HG03558 (cell line): Measurements from ENCODE around the gene INSYN1.
"Not testable (repeated sequence)": the region's sequence is repeated elsewhere in the genome, so short reads cannot be mapped to it uniquely, and the experiment has no call there.

ENCODE experiments used
- ATAC-seq: cut with Tn5 transposase; IDR thresholded peaks from one replicate; pipeline ENCODE4 v1.9.1; 2021; ENCODE audit warnings: moderate number of reproducible peaks; ENCODE audit not compliant: unreplicated experiment; ENCODE audit errors: extremely low read depth

Gene INSYN1

DNA sequence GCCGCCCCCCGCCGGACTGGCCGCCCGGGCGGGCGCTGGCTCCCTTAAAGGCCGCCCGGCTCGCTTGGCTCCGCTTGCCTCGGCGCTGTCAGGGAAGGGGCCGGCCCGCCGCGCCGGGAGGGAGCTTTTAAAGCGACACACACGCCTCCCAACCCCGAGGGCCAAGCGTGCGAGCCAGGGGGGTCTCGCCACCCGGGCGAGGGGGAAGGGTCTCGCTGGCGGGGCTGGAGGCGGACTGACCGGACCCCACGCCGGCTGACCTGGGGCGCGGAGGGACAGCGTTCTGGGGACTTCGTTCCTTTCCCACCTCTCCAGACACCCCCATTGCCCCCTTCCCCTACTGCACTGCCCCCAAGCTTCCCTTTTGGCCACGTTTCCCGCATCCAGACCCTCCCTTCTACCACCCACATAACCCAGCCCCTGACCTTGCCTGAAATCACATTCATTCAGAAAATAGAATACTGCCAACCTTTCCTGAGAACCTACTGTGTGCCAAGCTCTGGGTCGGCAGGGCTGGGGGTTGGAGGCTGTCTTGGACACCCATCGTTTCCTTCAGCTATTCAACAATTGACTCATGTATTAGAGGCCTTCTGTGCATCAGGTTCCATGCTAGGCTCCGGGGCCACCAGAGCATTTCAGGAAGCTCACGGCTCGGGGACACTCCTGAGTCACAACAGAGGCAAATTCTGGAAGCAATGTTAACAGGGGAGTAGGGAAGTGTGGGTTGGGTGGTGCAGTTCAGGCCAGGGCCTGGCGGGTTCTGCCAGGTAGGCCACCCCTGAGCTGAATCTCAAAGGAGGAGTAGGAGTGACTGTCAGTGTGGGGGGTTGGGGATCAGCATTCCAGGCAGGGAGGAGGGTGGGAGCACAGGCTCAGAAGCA lies at the start of gene INSYN1:
INSYN1 (minus strand) TSS at position 102 of the 881 bp plus-strand sequence. CDS start 2,221 bp downstream, outside the sequence.
- no peak for ATAC-seq

- ATAC-seq: no peak
These were observed 49.4 kb upstream of the INSYN1 start for GRCh38 chr15:73802431-73803041.

DNA sequence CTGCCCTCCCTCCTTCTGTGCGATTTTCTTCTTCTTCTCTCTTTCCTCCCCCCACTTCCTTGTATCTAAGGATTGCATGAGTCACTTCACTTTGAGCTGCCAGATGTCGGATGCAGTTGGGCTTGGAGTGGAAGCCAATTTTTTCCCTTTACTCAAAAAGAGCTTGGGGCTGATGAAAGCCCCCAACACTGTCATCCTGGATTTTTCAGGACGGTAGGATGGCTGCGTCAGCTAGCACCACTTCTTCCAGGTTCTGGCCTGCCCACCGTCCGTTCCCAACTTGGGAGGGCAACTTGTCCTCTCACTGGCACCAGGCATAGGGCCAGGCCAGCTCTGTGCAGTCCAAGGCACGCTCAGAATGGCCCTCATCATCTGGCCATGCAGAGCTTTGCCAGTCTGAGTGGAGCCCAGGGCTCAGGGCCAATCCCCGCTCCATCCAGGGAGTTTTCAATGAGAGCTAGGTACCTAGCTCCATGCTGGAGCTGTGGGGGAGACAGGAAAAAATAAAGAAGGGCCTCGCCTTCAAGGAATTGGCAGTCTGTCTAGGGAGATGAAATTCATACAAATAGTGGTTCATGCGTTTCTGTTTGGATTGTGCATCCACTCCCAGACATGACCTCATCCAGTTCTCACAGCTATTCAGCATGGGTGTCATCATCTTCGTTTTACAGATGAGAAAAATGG lies 47.7 kb upstream of the INSYN1 start:
- ATAC-seq: no peak

GRCh38 chr15:73799466-73799865 lies 46.3 kb upstream of the INSYN1 start:
- no peak for ATAC-seq

DNA sequence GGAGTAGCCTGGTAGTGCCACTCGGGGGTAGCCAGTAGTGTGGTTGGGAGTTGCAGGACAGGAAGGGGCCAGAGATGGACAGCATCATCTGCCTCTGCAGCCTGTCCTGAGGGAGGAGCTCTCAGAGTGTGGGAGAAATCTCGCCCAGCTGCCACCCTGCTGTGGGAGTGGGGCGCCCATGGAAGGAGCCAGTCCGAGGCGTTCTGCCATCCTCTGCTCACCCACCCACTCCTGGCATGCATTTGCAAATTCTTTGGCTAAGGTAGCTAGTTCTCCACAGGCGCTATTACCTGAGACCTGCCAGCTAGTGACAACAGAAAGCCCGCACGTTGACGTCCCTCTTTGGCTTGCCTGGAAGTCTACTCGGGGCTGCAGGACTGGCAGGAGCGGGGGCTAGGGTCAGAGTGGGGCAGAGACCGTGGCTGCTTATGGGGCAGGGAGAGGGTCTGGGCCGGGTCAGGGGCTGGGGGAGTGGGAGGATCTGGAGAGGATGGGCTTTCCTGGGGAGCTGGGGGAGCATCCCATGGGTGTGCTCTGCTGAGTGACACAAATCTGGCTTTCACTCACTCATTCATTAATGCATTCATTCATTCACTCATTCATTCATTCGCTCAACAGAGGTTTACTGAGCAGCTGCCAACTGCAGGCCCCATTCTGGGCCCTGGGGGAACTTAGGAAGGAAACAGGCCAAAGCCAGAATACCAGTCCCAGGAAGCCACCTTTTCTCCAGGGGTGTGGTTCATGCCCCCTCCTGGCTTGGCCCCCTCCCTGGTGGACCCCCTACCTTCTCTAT lies 44.4 kb upstream of the INSYN1 start:
- no peak for ATAC-seq

DNA sequence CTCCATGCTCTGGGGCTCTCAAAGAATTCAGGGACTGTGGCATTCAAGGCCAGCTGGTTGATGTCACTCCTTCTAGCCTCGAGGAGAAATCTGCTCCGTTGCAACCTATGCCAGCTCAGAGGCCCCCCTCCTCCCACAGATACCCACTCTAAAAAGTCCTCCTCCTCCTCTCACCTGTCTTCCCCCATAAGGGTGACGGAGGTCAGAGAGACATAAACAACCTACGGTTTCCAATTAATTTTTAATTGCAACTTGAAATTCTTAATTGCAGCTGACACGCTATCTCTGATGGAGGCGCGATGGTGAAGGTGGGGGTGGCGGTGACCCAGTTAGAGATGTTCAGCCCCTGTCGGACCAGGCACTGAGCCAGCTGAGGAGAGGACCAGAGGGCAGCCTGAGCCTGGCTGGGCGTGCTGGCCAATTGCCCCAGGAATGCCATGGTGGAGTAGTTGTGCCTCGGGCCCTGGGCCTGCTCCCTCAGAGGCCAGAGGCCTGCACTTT lies 43.2 kb upstream of the INSYN1 start:
- no peak for ATAC-seq

- ATAC-seq: no peak
These were observed 41.4 kb upstream of the INSYN1 start for GRCh38 chr15:73794443-73795133.

- not testable (repeated sequence) for ATAC-seq
These were observed 39.9 kb upstream of the INSYN1 start for GRCh38 chr15:73792899-73793541.

- no peak for ATAC-seq
These were observed 39.3 kb upstream of the INSYN1 start for GRCh38 chr15:73792415-73792814.

DNA sequence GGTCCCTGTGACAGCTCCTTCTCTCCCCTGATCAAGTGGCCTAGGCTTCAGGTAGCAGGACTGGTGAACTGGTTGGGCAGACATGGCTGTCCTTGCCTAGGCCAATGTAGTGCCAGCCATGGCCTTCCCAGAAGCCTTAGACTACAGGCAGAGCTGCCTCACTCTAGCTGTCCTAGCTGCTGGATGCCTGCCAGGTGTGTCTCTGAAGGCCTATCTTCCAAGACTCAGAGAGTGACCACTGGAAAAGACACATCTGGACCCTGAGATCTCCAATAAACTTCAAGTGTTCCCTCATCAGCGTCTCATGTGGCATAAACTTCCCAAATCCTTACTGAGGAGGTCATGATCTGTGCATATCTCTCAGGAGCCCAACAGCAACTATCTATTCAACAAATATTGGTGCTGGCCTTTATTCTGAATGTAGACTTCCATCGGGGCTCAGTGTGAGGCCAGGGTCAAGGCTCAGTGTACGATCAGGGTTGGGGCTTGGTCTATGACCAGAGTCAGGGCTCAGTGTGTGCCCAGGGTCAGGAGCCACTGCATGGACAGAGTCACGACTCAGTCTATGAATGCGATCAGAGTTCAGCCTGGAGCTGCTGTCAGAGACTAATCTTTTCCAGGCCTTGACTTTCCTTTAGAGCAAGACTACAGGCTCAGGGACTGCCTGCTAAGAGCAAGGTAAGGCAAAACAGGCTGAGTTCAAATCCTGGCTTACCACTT lies 36.5 kb upstream of the INSYN1 start:
- no peak for ATAC-seq

- ATAC-seq: no peak
These were observed 34.5 kb upstream of the INSYN1 start for GRCh38 chr15:73787621-73788020.

GRCh38 chr15:73786538-73786937 lies 33.4 kb upstream of the INSYN1 start:
- no peak for ATAC-seq

DNA sequence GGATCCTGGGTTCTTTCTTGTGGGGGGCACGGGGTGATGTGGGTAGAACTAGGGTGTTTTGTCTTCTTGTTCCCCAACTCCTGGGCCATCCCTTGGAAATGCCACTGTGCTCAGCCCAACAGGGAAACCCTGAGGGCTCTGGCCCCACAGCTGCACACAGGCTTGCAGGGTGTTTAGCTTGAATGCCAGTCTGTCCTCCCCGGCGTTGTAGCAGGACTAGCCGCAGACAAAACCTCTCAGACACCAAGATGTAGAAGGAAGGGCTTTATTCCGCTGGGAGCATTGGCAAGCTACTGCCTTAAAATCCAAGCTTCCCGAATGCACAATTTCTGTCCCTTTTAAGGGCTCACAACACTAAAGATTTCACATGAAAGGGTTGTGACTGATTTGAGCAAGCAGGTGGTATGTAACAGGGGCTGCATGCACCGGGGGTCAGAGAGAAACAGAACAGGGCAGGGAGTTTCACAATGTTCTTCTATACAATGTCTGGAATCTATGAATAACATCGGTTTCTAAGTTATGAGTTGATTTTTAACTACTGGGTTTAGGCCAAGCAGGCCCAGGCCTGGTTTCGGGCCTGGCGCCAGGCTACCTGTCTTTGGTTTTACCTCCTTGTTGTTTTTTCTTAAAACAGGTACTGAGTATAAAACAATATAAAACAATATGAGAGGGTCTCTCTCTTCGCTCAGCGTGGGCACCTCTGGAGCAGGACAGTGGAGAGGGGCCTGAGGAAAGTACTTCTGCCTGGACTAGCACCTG lies 32.3 kb upstream of the INSYN1 start:
- not testable (repeated sequence) for ATAC-seq

DNA sequence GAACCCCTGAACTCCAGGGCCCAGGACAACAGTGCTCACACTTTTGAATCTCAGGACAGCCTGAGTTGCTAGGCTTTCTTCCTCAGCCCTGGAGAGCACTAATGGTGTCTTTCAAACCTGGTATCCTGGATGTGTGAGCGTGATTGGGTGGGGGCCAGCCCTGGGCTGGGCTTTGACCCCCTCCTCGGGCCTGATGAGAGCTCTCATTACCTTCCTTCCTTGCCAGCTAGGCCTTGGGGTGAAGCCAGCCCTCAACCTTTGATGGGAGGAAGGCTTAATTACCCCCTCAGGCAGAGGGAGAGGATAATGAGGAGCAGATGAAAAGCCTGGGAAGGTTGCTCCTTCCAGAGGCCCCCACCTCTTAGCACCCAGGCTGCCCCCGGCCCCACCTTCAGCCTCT lies 31.1 kb upstream of the INSYN1 start:
- ATAC-seq: no peak

- ATAC-seq: no peak
These were observed 29.3 kb upstream of the INSYN1 start for GRCh38 chr15:73782344-73782959.

- ATAC-seq: no peak
These were observed 28.1 kb upstream of the INSYN1 start for GRCh38 chr15:73781038-73781925.
